GM18909 (cell line): ENCODE measurements around the gene C19orf38.
"Not testable (repeated sequence)": the region's sequence is repeated elsewhere in the genome, so short reads cannot be mapped to it uniquely, and the experiment has no call there.

Experiments used
- ATAC-seq: cut with Tn5 transposase; IDR thresholded peaks from one replicate; pipeline ENCODE4 v1.9.1; 2021; ENCODE audit warnings: mild to moderate bottlenecking; ENCODE audit not compliant: unreplicated experiment, poor library complexity

Gene C19orf38

GRCh38 chr19:10839114-10840050 lies 8.8 kb upstream of the C19orf38 start:
- no peak for ATAC-seq

DNA sequence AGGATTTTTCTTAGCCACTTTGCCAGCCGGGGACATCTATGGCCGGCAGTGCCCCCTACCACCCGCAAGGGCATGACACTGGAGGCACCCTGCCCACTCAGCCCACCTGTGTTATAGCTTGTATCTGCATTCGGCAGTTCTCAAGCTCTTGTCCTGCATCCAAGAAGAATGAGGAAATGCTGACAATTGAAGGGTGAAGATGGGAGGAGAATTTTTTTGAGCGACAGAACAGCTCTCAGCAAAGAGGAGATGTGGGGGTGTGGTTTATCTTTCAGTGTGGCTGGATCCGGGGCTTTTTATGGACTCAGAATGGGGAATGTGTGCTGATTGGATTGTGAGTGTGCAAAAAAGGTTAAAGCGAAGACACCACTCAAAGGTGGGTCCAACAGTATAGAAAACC lies 5.4 kb upstream of the C19orf38 start:
- ATAC-seq: no peak

DNA sequence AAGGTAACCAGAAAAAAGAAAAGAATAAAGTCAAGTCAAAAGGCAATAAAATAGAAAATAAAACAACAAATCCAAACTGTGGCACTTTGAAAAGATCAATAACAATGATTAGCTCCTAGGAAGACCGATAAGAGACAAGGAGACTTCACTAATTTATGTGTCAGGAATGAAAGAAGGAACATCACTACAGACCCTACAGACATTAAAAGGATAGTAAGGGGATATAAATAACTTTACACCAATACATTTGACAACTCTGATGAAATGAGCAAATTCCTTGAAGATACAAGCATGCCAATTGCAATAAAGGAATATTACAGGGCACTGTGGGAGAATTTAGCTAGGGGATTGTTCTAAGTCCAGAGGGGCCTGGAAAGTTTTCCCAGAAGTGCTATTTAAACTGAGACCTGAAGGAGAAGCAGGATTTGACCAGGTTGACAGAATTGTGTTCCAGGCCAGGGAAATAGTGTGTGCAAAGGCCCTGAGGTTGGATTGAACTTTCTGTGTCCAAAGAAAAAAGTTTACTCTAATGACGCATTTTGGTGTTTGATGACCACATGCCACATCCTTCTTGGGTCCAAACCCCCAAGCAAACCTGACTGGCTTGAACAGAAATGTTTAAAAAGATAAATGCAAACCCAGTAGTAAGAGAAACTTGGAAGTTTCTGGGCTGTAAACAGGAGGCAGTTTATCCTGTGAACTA lies 1.6 kb upstream of the C19orf38 start:
- no peak for ATAC-seq

DNA sequence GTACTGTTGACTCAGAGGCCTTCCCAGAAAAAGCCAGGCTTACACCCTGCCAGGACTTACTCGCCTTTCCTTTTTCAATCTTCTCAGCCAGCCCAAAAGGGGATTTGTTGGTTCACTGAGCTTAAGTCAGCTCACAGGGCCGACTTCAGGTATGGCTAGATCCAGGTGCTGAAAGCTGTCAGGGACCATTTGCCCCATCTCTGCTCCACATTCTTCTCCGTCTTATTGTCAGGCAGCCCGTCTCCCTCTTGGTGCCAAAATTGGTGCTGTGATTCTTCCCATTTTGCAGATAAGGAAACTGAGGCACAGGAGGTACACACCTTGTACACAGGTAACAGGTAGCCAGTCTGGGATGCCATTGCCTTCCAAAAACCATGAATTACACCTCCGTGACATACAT lies 2.4 kb downstream of the C19orf38 start:
- ATAC-seq: no peak

GRCh38 chr19:10852098-10852800 lies 4.0 kb downstream of the C19orf38 start:
- ATAC-seq: no peak

DNA sequence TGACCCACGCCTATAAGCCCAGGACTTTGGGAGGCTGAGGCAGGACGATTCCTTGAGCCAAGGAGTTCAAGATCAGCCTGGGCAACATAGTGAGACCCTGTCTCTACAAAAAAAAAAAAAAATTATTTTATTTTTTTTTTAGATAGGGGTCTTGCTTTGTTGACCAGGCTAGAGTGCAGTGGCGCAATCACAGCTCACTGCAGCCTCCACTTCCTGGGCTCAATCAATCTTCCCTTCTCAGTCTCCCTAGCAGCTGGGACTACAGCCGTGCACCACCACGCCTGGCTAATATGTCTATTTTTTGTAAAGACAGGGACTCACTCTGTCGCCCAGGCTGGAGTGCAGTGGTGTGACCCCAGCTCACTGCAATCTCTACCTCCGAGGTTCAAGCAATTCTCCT lies 4.7 kb downstream of the C19orf38 start:
- no peak for ATAC-seq

GRCh38 chr19:10854350-10855089 lies 6.3 kb downstream of the C19orf38 start:
- ATAC-seq: no peak

DNA sequence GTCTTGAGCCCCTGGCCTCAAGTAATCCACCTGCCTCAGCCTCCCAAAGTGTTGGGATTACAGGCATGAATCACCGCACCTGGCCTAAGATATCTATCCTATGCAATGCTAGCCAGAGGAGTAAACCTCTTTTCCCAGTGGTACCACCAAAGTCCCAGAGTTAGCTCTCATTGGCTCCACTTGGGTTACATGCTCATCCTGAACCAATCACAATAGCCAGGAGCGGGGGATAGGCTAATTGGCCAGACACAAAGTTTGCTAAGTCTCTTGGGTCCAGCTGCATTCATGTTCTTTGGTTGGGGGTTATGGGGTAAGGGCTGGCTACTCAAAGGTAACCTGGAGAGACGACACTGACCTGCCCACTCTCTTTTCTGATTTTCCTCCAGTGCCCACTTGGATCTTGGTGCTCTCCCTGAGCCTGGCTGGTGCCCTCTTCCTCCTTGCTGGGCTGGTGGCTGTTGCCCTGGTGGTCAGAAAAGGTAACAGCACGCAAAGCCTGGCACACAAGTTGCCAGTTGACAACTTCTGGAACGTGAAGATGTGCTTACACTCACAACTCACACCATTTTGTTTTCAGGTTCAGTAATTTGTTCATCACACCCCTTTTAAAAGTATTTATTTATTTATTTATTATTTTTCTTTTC lies 7.8 kb downstream of the C19orf38 start:
- ATAC-seq: no peak

- not testable (repeated sequence) for ATAC-seq
Measured at GRCh38 chr19:10856899-10857298, 8.7 kb downstream of the C19orf38 start.

- ATAC-seq: no peak
Measured at GRCh38 chr19:10858204-10858828, 10.1 kb downstream of the C19orf38 start.

DNA sequence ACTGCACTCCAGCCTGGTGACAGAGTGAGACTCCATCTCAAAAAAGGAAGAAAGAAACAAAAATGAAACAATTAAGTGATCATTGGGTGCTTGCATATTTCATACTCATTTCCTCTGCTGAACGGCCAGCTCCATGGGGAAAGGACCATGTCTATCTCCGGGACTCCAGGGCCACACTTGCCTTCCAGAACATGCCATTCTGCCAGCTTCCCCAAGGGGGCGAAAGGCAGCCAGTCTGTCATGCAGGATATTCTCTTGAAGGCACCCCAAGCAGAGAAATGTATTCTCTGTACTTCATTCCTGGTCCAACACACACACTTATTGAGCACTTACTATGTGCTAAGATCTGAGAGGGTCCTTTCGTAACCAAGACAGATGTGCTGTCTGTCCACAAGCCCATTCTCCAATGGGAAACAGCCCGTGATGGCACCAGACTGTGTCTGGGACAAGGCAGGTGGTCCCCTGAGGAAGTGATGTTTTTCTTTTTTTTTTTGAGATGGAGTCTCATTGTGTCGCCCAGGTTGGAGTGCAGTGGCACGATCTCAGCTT lies 13.0 kb downstream of the C19orf38 start:
- ATAC-seq: no peak

DNA sequence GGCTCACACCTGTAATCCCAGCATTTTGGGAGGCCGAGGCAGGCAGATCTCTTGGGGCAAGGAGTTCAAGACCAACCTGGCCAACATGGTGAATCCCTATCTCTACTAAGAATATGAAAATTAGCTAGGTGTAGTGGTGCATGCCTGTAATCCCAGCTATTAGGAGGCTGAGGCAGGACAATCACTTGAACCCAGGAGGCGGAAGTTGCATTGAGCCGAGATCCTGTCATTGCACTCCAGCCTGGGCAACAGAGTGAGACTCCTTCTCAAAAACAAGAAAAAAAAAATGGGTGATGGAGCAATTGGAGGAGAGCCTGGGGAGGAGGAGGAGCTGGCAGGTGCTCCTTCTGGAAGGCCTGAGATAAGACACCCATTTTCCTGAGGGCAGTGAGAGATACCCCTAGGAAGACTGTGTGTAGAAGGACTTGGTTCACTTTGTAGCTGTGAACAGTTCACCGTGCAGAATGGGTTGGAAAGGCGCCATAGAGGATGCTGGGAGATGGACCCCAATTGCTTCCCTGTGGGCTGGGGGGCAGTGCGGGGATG lies 14.4 kb downstream of the C19orf38 start:
- no peak for ATAC-seq

GRCh38 chr19:10863107-10863717 lies 15.0 kb downstream of the C19orf38 start:
- no peak for ATAC-seq

- ATAC-seq: no peak
Measured at GRCh38 chr19:10864538-10864899, 16.3 kb downstream of the C19orf38 start.

DNA sequence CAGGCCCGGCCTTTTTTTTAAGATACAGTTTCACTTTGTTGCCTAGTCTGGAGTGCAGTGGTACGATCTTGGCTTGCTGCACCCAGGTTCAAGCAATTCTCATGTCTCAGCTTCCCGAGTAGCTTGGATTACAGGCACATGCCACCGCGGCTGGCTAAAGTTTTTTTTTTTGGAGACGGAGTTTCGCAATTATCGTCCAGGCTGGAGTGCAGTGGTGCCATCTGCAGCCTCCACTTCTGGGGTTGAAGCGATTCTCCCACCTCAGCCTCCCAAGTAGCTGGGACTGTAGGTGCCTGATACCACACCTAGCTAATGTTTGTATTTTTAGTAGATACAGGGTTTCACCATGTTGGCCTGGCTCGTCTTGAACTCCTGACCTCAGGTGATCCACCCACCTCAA lies 18.3 kb downstream of the C19orf38 start:
- ATAC-seq: no peak

- no peak for ATAC-seq
Measured at GRCh38 chr19:10868872-10869547, 20.8 kb downstream of the C19orf38 start.

GRCh38 chr19:10869872-10870311 lies 21.7 kb downstream of the C19orf38 start:
- ATAC-seq: not testable (repeated sequence)

- no peak for ATAC-seq
Measured at GRCh38 chr19:10870501-10870954, 22.3 kb downstream of the C19orf38 start.
